Measurements from ENCODE around the gene ISG20. TPM values are rescaled to one million over a fixed set of nuclear protein-coding genes. Genes with fewer than 3 reads are reported as not detected.
A peak's percentile ranks its signal among the peaks of the same experiment; 100 is the strongest.
"Not testable (repeated sequence)": the region's sequence is repeated elsewhere in the genome, so short reads cannot be mapped to it uniquely, and the experiment has no call there.

The ISG20 gene
- total and polyA plus RNA-seq, 5 donors from 2014 or later, result 257 to 832 (median 763) TPM

- H3K4me3 Mint-ChIP-seq, result peak overlapping the region; percentile 90 to 92 (median 91)
- no peaks in the 10 kb centered on the region for H3K27me3 ChIP-seq (ENCODE audit: control insufficient read depth, insufficient read depth, low read length)
- H3K4me1 ChIP-seq (ENCODE audit: control insufficient read depth, insufficient read depth, low read length, poor library complexity, severe bottlenecking), result peaks cover 96% of the 10 kb centered on the region
- peaks cover 32 to 89% (median 59%) of the 10 kb centered on the region in 4 donors for H3K4me1 Mint-ChIP-seq
- H3K27ac Mint-ChIP-seq, result peak overlapping the region; percentile 99 to 100 (median 99)
- DNase-seq, result no peak
- no peaks in the 10 kb centered on the region for H3K9me3 ChIP-seq (ENCODE audit: control insufficient read depth in 2 of 2, low read length in 2 of 2)
- H3K36me3 Mint-ChIP-seq, result peaks cover 37% of the 10 kb centered on the region
- peaks cover 17% of the 10 kb centered on the region for H3K36me3 ChIP-seq (ENCODE audit: control insufficient read depth, insufficient read depth, low read length)
- no peak for ATAC-seq (ENCODE audit: low read depth in 2 of 2)
- peaks cover 5% of the 10 kb centered on the region for H3K27me3 Mint-ChIP-seq
- H3K4me3 ChIP-seq (ENCODE audit: low read depth, low read length), result peak overlapping the region; percentile 83
- H3K27ac ChIP-seq (ENCODE audit: insufficient read depth, low read length, poor library complexity, severe bottlenecking), result peak overlapping the region; percentile 100
- peaks cover 0 to 2% (median 0%) of the 10 kb centered on the region in 7 donors for H3K9me3 Mint-ChIP-seq
Observed at GRCh38 chr15:88637841-88638625, 783 bp upstream of the ISG20 start.

DNA sequence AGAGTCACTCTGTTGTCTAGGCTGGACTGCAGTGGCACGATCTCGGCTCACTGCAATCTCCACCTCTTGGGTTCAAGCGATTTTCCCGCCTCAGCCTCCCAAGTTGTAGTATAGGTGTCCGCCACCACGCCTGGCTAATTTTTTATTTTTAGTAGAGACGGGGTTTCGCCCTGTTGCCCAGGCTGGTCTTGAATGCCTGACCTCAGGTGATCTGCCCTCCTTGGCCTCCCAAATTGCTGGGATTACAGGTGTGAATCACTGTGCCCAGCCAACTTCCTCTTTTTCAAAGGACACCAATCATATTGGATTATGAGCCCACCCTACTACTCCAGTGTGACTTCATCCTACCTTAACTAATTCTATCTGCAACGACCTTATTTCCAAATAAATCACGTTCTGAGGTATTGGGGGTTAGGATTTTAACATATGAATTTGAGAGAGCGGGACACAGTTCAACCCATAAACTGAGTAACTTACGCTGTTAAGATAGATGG lies 3.2 kb downstream of the ISG20 start:
- peak overlapping the region; percentile 66 to 78 (median 70) for H3K4me3 Mint-ChIP-seq
- ATAC-seq (ENCODE audit: low read depth in 2 of 2) (no peak), DNase-seq (no peak)
- H3K27ac Mint-ChIP-seq, result peak overlapping the region; percentile 51 to 99 (median 86)
- H3K9me3 Mint-ChIP-seq, result peaks cover 0 to under 1% (median 0%) of the 10 kb centered on the region in 7 donors
- no peaks in the 10 kb centered on the region for H3K27me3 ChIP-seq (ENCODE audit: control insufficient read depth, insufficient read depth, low read length)
- peaks cover 91% of the 10 kb centered on the region for H3K4me1 ChIP-seq (ENCODE audit: control insufficient read depth, insufficient read depth, low read length, poor library complexity, severe bottlenecking)
- H3K27ac ChIP-seq (ENCODE audit: insufficient read depth, low read length, poor library complexity, severe bottlenecking), result peak overlapping the region; percentile 100
- peaks cover 48% of the 10 kb centered on the region for H3K36me3 ChIP-seq (ENCODE audit: control insufficient read depth, insufficient read depth, low read length)
- H3K4me3 ChIP-seq (ENCODE audit: low read depth, low read length), result peak overlapping the region; percentile 50
- no peaks in the 10 kb centered on the region for H3K27me3 Mint-ChIP-seq
- H3K9me3 ChIP-seq (ENCODE audit: control insufficient read depth in 2 of 2, low read length in 2 of 2), result no peaks in the 10 kb centered on the region
- H3K4me1 Mint-ChIP-seq, result peaks cover 18 to 90% (median 59%) of the 10 kb centered on the region in 4 donors
- H3K36me3 Mint-ChIP-seq, result peaks cover 48% of the 10 kb centered on the region

DNA sequence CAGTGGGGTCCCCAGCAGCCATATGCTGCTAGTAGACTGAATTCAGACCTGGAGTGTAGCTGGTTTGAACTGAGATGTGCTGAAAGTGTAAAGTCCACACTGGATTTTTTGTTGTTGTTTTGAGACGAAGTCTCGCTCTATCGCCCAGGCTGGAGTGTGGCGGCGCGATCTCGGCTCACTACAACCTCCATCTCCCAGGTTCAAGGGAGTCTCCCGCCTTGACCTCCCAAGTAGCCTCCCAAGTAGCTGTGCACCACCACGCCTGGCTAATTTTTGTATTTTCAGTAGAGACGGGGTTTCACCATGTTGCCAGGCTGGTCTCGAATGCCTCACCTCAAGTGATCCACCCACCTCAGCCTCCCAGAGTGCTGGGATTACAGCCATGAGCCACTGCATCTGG lies 3.7 kb downstream of the ISG20 start:
- peaks cover 48% of the 10 kb centered on the region for H3K36me3 ChIP-seq (ENCODE audit: control insufficient read depth, insufficient read depth, low read length)
- H3K27me3 ChIP-seq (ENCODE audit: control insufficient read depth, insufficient read depth, low read length); H3K9me3 Mint-ChIP-seq; DNase-seq; H3K27me3 Mint-ChIP-seq; ATAC-seq (ENCODE audit: low read depth in 2 of 2); H3K9me3 ChIP-seq (ENCODE audit: control insufficient read depth in 2 of 2, low read length in 2 of 2): not testable (repeated sequence)
- peaks cover 47% of the 10 kb centered on the region for H3K36me3 Mint-ChIP-seq
- peak overlapping the region; percentile 50 for H3K4me3 ChIP-seq (ENCODE audit: low read depth, low read length)
- peaks cover 17 to 90% (median 58%) of the 10 kb centered on the region in 4 donors for H3K4me1 Mint-ChIP-seq
- peak overlapping the region; percentile 51 to 99 (median 86) for H3K27ac Mint-ChIP-seq
- H3K4me1 ChIP-seq (ENCODE audit: control insufficient read depth, insufficient read depth, low read length, poor library complexity, severe bottlenecking), result peaks cover 90% of the 10 kb centered on the region
- peak overlapping the region; percentile 100 for H3K27ac ChIP-seq (ENCODE audit: insufficient read depth, low read length, poor library complexity, severe bottlenecking)
- peak overlapping the region; percentile 66 to 72 (median 68) for H3K4me3 Mint-ChIP-seq

- Histone ChIP-seq H3K4me1 (ENCODE audit: control insufficient read depth, insufficient read depth, low read length, poor library complexity, severe bottlenecking) (peaks cover 92% of the 10 kb centered on the region), H3K9me3 (ENCODE audit: control insufficient read depth in 2 of 2, low read length in 2 of 2) (no peaks in the 10 kb centered on the region), H3K4me3 (ENCODE audit: low read depth, low read length) (no peak overlapping the region), H3K36me3 (ENCODE audit: control insufficient read depth, insufficient read depth, low read length) (peaks cover 57% of the 10 kb centered on the region), H3K27ac (ENCODE audit: insufficient read depth, low read length, poor library complexity, severe bottlenecking) (peak overlapping the region; percentile 49), H3K27me3 (ENCODE audit: control insufficient read depth, insufficient read depth, low read length) (no peaks in the 10 kb centered on the region)
- H3K27ac Mint-ChIP-seq, result peak overlapping the region in 2 of 3 donors; percentile 69 to 88
- H3K27me3 Mint-ChIP-seq, result no peaks in the 10 kb centered on the region
- H3K9me3 Mint-ChIP-seq, result no peaks in the 10 kb centered on the region
- H3K36me3 Mint-ChIP-seq, result peaks cover 57% of the 10 kb centered on the region
- DNase-seq, result no peak
- H3K4me1 Mint-ChIP-seq, result peaks cover 28 to 94% (median 67%) of the 10 kb centered on the region in 4 donors
- no peak for ATAC-seq (ENCODE audit: low read depth in 2 of 2)
- peak overlapping the region; percentile 26 to 71 (median 34) for H3K4me3 Mint-ChIP-seq
Observed at GRCh38 chr15:88644741-88645140, 5.9 kb downstream of the ISG20 start.

GRCh38 chr15:88645171-88646087 lies 6.6 kb downstream of the ISG20 start:
- Mint-ChIP-seq H3K27ac (peak overlapping the region; percentile 34 to 90 (median 69)), H3K9me3 (no peaks in the 10 kb centered on the region), H3K27me3 (no peaks in the 10 kb centered on the region), H3K36me3 (peaks cover 51% of the 10 kb centered on the region), H3K4me1 (peaks cover 21 to 94% (median 63%) of the 10 kb centered on the region in 4 donors), H3K4me3 (peak overlapping the region; percentile 1 to 71 (median 19))
- ATAC-seq (ENCODE audit: low read depth in 2 of 2) (no peak), DNase-seq (no peak)
- peaks cover 59% of the 10 kb centered on the region for H3K36me3 ChIP-seq (ENCODE audit: control insufficient read depth, insufficient read depth, low read length)
- H3K4me1 ChIP-seq (ENCODE audit: control insufficient read depth, insufficient read depth, low read length, poor library complexity, severe bottlenecking), result peaks cover 92% of the 10 kb centered on the region
- H3K4me3 ChIP-seq (ENCODE audit: low read depth, low read length), result peak overlapping the region; percentile 34
- no peaks in the 10 kb centered on the region for H3K27me3 ChIP-seq (ENCODE audit: control insufficient read depth, insufficient read depth, low read length)
- no peaks in the 10 kb centered on the region for H3K9me3 ChIP-seq (ENCODE audit: control insufficient read depth in 2 of 2, low read length in 2 of 2)
- no peak overlapping the region for H3K27ac ChIP-seq (ENCODE audit: insufficient read depth, low read length, poor library complexity, severe bottlenecking)

GRCh38 chr15:88646088-88646405 lies 7.2 kb downstream of the ISG20 start:
- peak overlapping the region in 3 of 4 donors; percentile 6 to 71 (median 33) for H3K4me3 Mint-ChIP-seq
- Histone ChIP-seq H3K27ac (ENCODE audit: insufficient read depth, low read length, poor library complexity, severe bottlenecking) (peak overlapping the region; percentile 38), H3K4me1 (ENCODE audit: control insufficient read depth, insufficient read depth, low read length, poor library complexity, severe bottlenecking) (peaks cover 92% of the 10 kb centered on the region), H3K4me3 (ENCODE audit: low read depth, low read length) (peak overlapping the region; percentile 34), H3K27me3 (ENCODE audit: control insufficient read depth, insufficient read depth, low read length) (no peaks in the 10 kb centered on the region), H3K36me3 (ENCODE audit: control insufficient read depth, insufficient read depth, low read length) (peaks cover 64% of the 10 kb centered on the region), H3K9me3 (ENCODE audit: control insufficient read depth in 2 of 2, low read length in 2 of 2) (no peaks in the 10 kb centered on the region)
- H3K9me3 Mint-ChIP-seq, result no peaks in the 10 kb centered on the region
- peaks cover 20 to 96% (median 66%) of the 10 kb centered on the region in 4 donors for H3K4me1 Mint-ChIP-seq
- H3K27me3 Mint-ChIP-seq, result no peaks in the 10 kb centered on the region
- peak overlapping the region; percentile 8 to 90 (median 34) for H3K27ac Mint-ChIP-seq
- H3K36me3 Mint-ChIP-seq, result peaks cover 49% of the 10 kb centered on the region
- DNase-seq, result no peak
- ATAC-seq (ENCODE audit: low read depth in 2 of 2), result no peak

- H3K36me3 Mint-ChIP-seq, result peaks cover 49% of the 10 kb centered on the region
- DNase-seq, result no peak
Observed at GRCh38 chr15:88646951-88647350, 8.1 kb downstream of the ISG20 start.

More at GRCh38 chr15:88646951-88647350, 8.1 kb downstream of the ISG20 start:
- ATAC-seq (ENCODE audit: low read depth in 2 of 2), result no peak
- Histone ChIP-seq H3K4me1 (ENCODE audit: control insufficient read depth, insufficient read depth, low read length, poor library complexity, severe bottlenecking) (peaks cover 92% of the 10 kb centered on the region), H3K36me3 (ENCODE audit: control insufficient read depth, insufficient read depth, low read length) (peaks cover 64% of the 10 kb centered on the region), H3K27me3 (ENCODE audit: control insufficient read depth, insufficient read depth, low read length) (no peaks in the 10 kb centered on the region), H3K9me3 (ENCODE audit: control insufficient read depth in 2 of 2, low read length in 2 of 2) (no peaks in the 10 kb centered on the region), H3K4me3 (ENCODE audit: low read depth, low read length) (no peak overlapping the region), H3K27ac (ENCODE audit: insufficient read depth, low read length, poor library complexity, severe bottlenecking) (peak overlapping the region; percentile 83)
- H3K27ac Mint-ChIP-seq, result peak overlapping the region; percentile 84 to 97 (median 97)
- no peaks in the 10 kb centered on the region for H3K9me3 Mint-ChIP-seq
- H3K4me3 Mint-ChIP-seq, result peak overlapping the region in 3 of 4 donors; percentile 71 to 84 (median 82)
- H3K27me3 Mint-ChIP-seq, result no peaks in the 10 kb centered on the region
- peaks cover 20 to 97% (median 71%) of the 10 kb centered on the region in 4 donors for H3K4me1 Mint-ChIP-seq
